Memory B cell (primary cell): ENCODE data around the gene SLC36A1.
A peak's percentile ranks its signal among the peaks of the same experiment; 100 is the strongest.

Source experiments
- ATAC-seq: fragments of 150-1000 bp; cut with Tn5 transposase; 2 replicates; pipeline ENCODE4 v1.10.0; 2021; ENCODE audit warnings: low read depth, mild to moderate bottlenecking, moderate library complexity
- DNase-seq, 2 donors: peaks; one replicate each; pipeline ENCODE4 v3.0.0; 2022; ENCODE audit warnings: low spot score in 2 of 2
- H3K27ac Mint-ChIP-seq: one replicate; pipeline ENCODE4 v1.8.0; 2022; ENCODE audit warnings: mild to moderate bottlenecking, moderate library complexity, mixed read lengths
- H3K27me3 Mint-ChIP-seq: one replicate; pipeline ENCODE4 v1.8.0; 2022; ENCODE audit warnings: mixed read lengths
- H3K36me3 Mint-ChIP-seq: one replicate; pipeline ENCODE4 v1.8.0; 2022; ENCODE audit warnings: mild to moderate bottlenecking, mixed read lengths
- H3K4me1 Mint-ChIP-seq: one replicate; pipeline ENCODE4 v1.8.0; 2022; ENCODE audit warnings: mixed read lengths
- H3K4me3 Mint-ChIP-seq: one replicate; pipeline ENCODE4 v1.8.0; 2022; ENCODE audit warnings: mild to moderate bottlenecking, moderate library complexity, mixed read lengths
- H3K9me3 Mint-ChIP-seq: one replicate; pipeline ENCODE4 v1.8.0; 2022; ENCODE audit warnings: mixed read lengths

Gene SLC36A1

GRCh38 chr5:151509836-151510235 lies 62.4 kb downstream of the SLC36A1 start:
- Mint-ChIP-seq H3K4me3 (no peak overlapping the region), H3K4me1 (peaks cover 6% of the 10 kb centered on the region), H3K27ac (no peak overlapping the region), H3K27me3 (no peaks in the 10 kb centered on the region), H3K9me3 (no peaks in the 10 kb centered on the region), H3K36me3 (peaks cover 3% of the 10 kb centered on the region)
- no peak for ATAC-seq
- no peak for DNase-seq

DNA sequence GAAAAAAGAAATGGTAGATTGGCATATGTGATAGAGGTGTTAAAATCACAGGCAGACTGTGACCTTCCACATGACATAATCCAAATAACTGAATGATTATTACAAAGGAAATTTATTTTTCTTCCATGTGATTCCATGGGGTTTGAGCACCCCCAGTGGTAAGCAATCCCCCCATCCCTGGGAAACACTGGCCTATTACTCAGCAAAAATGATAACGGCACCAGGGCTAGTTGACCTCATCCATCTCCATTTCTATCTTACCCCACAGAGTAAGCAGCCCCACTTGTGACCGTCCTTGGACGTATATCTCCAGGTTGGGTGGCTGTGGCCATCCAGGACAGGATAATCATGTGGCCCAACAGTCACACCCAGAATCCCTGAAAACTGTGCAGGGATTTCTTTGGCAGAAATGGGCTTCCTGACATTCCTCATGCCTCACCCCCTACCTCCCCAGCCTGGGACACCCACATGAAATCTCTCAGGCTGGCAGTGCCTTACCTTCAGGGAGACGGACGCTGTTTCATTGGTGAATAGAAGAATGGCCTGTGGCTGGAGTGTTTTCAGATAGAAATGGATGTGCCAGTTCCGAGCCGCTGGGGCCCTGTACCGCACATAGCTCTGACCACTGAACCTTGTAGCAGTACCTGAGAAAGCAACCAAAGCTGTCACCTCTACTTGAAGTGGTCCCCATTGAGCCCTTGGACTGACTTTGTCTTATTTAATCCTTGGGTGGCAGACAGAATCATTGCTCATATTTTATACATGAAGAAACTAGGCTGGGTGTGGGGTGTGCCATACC lies 69.9 kb downstream of the SLC36A1 start:
- ATAC-seq: no peak
- Mint-ChIP-seq H3K4me1 (no peaks in the 10 kb centered on the region), H3K36me3 (no peaks in the 10 kb centered on the region), H3K9me3 (no peaks in the 10 kb centered on the region), H3K27ac (no peak overlapping the region), H3K4me3 (no peak overlapping the region), H3K27me3 (no peaks in the 10 kb centered on the region)
- no peak for DNase-seq

DNA sequence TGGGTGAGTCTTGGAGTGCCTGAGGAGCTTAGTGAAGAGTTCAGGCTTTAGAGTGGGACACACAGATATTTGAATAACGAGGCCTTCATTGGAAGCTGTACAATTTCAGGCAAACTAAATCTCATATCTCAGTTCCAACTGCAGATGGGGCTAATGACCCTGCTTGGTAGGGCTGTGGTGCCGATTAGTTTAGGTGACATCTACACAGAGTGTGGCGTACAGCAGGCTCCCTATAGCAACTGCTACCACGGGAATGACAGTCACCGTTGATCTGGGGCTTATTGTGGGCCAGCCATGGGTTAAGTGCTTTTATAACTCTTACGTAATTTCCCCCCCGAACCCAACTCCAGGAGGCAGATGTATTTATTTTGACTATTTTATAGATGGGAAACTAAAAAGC lies 72.9 kb downstream of the SLC36A1 start:
- Mint-ChIP-seq H3K36me3 (no peaks in the 10 kb centered on the region), H3K27ac (no peak overlapping the region), H3K27me3 (no peaks in the 10 kb centered on the region), H3K4me3 (no peak overlapping the region), H3K4me1 (no peaks in the 10 kb centered on the region), H3K9me3 (no peaks in the 10 kb centered on the region)
- ATAC-seq (no peak), DNase-seq (no peak)

DNA sequence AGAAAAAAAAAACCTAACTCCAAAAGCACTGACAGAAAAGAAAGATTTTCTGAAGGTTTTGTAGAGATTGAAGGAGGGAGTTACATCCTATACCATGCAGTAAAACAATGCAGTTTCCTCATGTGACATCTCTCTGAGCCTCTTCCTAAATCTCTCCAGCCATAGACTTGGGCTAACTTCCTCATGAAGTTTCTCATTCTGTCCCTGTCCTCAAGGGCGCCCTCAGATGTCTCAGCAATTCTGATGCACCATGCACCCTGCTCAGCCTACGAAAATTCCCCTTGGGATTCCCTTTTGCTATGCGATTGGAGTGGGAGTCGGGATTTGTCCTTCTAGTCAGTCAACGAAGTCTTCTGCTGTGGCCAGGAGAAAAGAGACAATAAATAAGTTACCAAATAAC lies 74.8 kb downstream of the SLC36A1 start:
- ATAC-seq (no peak), DNase-seq (no peak)
- no peaks in the 10 kb centered on the region for H3K4me1 Mint-ChIP-seq
- H3K9me3 Mint-ChIP-seq: no peaks in the 10 kb centered on the region
- H3K27ac Mint-ChIP-seq: no peak overlapping the region
- no peak overlapping the region for H3K4me3 Mint-ChIP-seq
- no peaks in the 10 kb centered on the region for H3K36me3 Mint-ChIP-seq
- no peaks in the 10 kb centered on the region for H3K27me3 Mint-ChIP-seq

DNA sequence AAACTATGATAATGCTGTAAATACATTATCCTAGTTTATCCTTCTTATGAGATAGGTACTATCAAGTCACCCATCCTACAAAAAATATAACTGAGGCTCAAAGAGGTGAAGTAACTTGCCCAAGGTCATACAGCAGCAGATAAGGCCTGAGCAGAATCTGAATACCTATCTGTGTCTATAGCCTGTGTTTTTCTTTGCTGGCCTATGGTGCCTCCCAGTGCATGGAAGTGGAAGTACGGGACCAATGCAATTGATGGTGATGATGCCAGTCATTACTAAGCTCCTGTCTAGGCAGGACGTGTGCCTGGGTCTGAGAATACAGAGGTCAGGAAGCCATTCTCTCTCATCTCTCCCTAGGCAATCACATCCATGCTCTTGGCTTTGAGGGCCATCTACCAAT lies 75.9 kb downstream of the SLC36A1 start:
- Mint-ChIP-seq H3K27me3 (no peaks in the 10 kb centered on the region), H3K4me3 (no peak overlapping the region), H3K4me1 (no peaks in the 10 kb centered on the region), H3K9me3 (no peaks in the 10 kb centered on the region), H3K36me3 (no peaks in the 10 kb centered on the region), H3K27ac (no peak overlapping the region)
- ATAC-seq (peak; percentile 67), DNase-seq (peak; percentile 16 to 20)

GRCh38 chr5:151528153-151528552 lies 80.8 kb downstream of the SLC36A1 start:
- no peaks in the 10 kb centered on the region for H3K9me3 Mint-ChIP-seq
- ATAC-seq (no peak), DNase-seq (no peak)
- H3K4me3 Mint-ChIP-seq: no peak overlapping the region
- H3K27me3 Mint-ChIP-seq: peaks cover 3% of the 10 kb centered on the region
- no peak overlapping the region for H3K27ac Mint-ChIP-seq
- no peaks in the 10 kb centered on the region for H3K4me1 Mint-ChIP-seq
- peaks cover 2% of the 10 kb centered on the region for H3K36me3 Mint-ChIP-seq

- H3K27ac Mint-ChIP-seq: no peak overlapping the region
- no peaks in the 10 kb centered on the region for H3K4me1 Mint-ChIP-seq
- no peak overlapping the region for H3K4me3 Mint-ChIP-seq
- DNase-seq (no peak), ATAC-seq (no peak)
- peaks cover 5% of the 10 kb centered on the region for H3K27me3 Mint-ChIP-seq
- H3K9me3 Mint-ChIP-seq: no peaks in the 10 kb centered on the region
- peaks cover 2% of the 10 kb centered on the region for H3K36me3 Mint-ChIP-seq
Observed at GRCh38 chr5:151528996-151529395, 81.6 kb downstream of the SLC36A1 start.

GRCh38 chr5:151531581-151531980 lies 84.2 kb downstream of the SLC36A1 start:
- Mint-ChIP-seq H3K9me3 (no peaks in the 10 kb centered on the region), H3K36me3 (peaks cover 2% of the 10 kb centered on the region), H3K27ac (no peak overlapping the region), H3K4me3 (no peak overlapping the region), H3K4me1 (no peaks in the 10 kb centered on the region), H3K27me3 (peaks cover 5% of the 10 kb centered on the region)
- DNase-seq (no peak), ATAC-seq (no peak)

DNA sequence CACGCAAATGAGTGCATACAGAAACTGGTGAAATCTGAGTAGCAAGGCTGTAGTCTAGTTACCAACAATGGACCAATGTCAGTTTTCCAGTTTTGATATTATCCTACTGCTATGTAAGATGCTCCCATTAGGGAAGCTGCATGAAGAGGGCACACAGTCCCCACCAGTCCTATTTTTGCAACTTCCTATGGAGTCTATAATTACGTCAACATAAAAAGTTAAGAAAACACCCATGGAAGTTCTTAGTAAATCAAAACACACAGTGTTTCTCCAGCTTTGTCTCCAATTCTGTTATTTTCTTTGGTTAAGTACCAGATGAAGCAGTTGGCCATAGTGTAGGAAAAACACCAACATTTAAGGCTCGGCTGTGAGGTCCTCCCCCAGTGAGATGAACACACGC lies 85.0 kb downstream of the SLC36A1 start:
- Mint-ChIP-seq H3K9me3 (no peaks in the 10 kb centered on the region), H3K4me3 (no peak overlapping the region)
- ATAC-seq: no peak

DNA sequence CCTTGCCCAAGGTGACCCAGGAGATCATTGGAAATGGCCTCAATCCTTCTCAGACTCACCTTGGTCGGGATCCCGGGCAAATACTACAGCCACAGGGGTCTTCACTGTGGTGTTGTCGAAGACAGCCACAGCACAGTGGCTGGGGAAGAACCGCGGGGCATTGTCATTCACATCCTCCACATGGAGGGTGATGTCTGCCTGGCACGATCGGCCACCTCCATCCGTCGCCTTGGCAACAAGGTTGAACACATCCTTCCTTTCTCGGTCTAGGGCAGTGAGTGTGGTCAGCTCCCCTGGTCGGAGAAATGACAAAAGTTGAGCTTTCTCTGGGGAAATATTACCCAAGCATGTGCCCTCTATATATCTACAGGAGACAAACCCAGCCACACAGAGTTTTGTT lies 86.9 kb downstream of the SLC36A1 start:
- no peak overlapping the region for H3K4me3 Mint-ChIP-seq
- no peak overlapping the region for H3K27ac Mint-ChIP-seq
- DNase-seq: no peak
- ATAC-seq: no peak
- H3K4me1 Mint-ChIP-seq: peaks cover 3% of the 10 kb centered on the region
- H3K9me3 Mint-ChIP-seq: no peaks in the 10 kb centered on the region
- H3K27me3 Mint-ChIP-seq: peaks cover 5% of the 10 kb centered on the region
- peaks cover 2% of the 10 kb centered on the region for H3K36me3 Mint-ChIP-seq

More for the DNA sequence above, 85.0 kb downstream of the SLC36A1 start:
- Mint-ChIP-seq H3K27ac (no peak overlapping the region), H3K27me3 (peaks cover 5% of the 10 kb centered on the region), H3K36me3 (peaks cover 2% of the 10 kb centered on the region), H3K4me1 (no peaks in the 10 kb centered on the region)
- no peak for DNase-seq

DNA sequence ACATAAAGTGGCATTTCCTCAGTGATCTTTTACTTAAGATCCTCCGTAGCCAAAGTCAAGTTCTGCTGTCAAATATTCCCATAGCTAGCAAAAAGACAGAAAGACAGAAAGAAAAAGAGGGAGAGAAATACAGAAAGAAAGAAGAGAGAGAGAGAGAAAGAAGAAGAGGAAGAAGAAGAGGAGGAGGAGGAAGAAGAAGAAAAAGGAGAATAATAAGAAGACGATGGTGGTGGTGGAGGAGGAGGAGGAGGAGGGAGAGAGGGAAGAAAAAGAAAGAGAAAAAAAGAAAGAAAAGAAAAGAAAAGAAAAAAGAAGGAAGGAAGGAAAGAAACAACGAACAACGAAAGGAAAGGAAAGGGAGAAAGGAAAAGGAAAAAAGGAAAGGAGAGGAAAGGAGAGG lies 89.6 kb downstream of the SLC36A1 start:
- Mint-ChIP-seq H3K4me3 (no peak overlapping the region), H3K27ac (no peak overlapping the region), H3K27me3 (peaks cover 2% of the 10 kb centered on the region), H3K4me1 (peaks cover 3% of the 10 kb centered on the region), H3K36me3 (no peaks in the 10 kb centered on the region), H3K9me3 (no peaks in the 10 kb centered on the region)
- no peak for DNase-seq
- no peak for ATAC-seq

- DNase-seq (no peak), ATAC-seq (no peak)
- Mint-ChIP-seq H3K27me3 (no peaks in the 10 kb centered on the region), H3K4me3 (no peak overlapping the region), H3K4me1 (peaks cover 3% of the 10 kb centered on the region), H3K27ac (no peak overlapping the region), H3K36me3 (no peaks in the 10 kb centered on the region), H3K9me3 (no peaks in the 10 kb centered on the region)
Observed at GRCh38 chr5:151541571-151541970, 94.2 kb downstream of the SLC36A1 start.
